ENCODE data around the gene LCE3D. TPM values are rescaled to one million over a fixed set of nuclear protein-coding genes. Genes with fewer than 3 reads are reported as not detected.

LCE3D gene
- polyA plus RNA-seq, 1 donor from 2014 or later: not detected

GRCh38 chr1:152596986-152597385 is 16.7 kb upstream of the LCE3D start:
- H3K9me2 ChIP-seq (ENCODE audit: insufficient read depth, low read length): no peaks in the 10 kb centered on the region
- H3K79me2 ChIP-seq (replicated peaks; ENCODE audit: insufficient read depth, low read length): no peaks in the 10 kb centered on the region
- no peaks in the 10 kb centered on the region for H3K27me3 ChIP-seq (ENCODE audit: insufficient read depth, low read depth, low read length)
- H3K4me3 ChIP-seq (ENCODE audit: low read length): no peak overlapping the region
- H3K9me3 ChIP-seq (ENCODE audit: low read length): no peaks in the 10 kb centered on the region
- no peak overlapping the region for H2AFZ ChIP-seq (ENCODE audit: low read depth, low read length)
- H3K9ac ChIP-seq (ENCODE audit: low read length): no peak overlapping the region
- H3K36me3 ChIP-seq (ENCODE audit: insufficient read depth, low read length): no peaks in the 10 kb centered on the region
- TF ChIP-seq POLR2AphosphoS5 (IDR thresholded peaks at IDR 0.05) (no peak), RAD21 (conservative IDR thresholded peaks at IDR 0.05) (no peak), EZH2 (IDR thresholded peaks at IDR 0.05; ENCODE audit: borderline replicate concordance, insufficient read depth, low read length, poor library complexity, severe bottlenecking) (no peak), REST (IDR thresholded peaks at IDR 0.05; ENCODE audit: borderline replicate concordance) (no peak)
- no peak overlapping the region for H3K27ac ChIP-seq (ENCODE audit: low read length)
- no peaks in the 10 kb centered on the region for H3F3A ChIP-seq (ENCODE audit: insufficient read depth, low read length, poor library complexity, severe bottlenecking)
- no peaks in the 10 kb centered on the region for H4K20me1 ChIP-seq (ENCODE audit: insufficient read depth)
- no peak overlapping the region for H3K4me2 ChIP-seq (ENCODE audit: low read length)

DNA sequence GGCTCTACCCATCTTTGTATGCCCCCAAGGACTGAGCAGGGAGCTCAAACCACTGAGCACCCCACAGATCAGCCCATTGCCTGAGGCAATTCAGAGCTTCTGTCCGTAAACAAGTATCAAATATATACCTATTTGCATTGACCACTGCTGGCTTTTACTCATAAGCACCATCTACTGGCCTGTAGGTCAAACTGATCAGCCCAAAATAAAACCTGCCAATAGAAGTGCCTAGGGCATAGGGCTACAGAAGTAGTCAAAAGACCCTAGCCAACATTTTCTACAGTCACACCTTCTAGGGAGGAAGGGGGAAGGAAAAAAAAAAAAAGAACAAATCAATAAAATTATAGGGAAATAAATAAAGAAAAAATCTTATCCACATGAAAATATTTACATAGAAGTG is 5.3 kb upstream of the LCE3D start:
- no peaks in the 10 kb centered on the region for H3K27me3 ChIP-seq (ENCODE audit: insufficient read depth, low read depth, low read length)
- no peak overlapping the region for H3K4me3 ChIP-seq (ENCODE audit: low read length)
- H4K20me1 ChIP-seq (ENCODE audit: insufficient read depth): no peaks in the 10 kb centered on the region

More for the DNA sequence above, 5.3 kb upstream of the LCE3D start:
- no peak overlapping the region for H3K9ac ChIP-seq (ENCODE audit: low read length)
- H3K79me2 ChIP-seq (replicated peaks; ENCODE audit: insufficient read depth, low read length): no peaks in the 10 kb centered on the region
- H3F3A ChIP-seq (ENCODE audit: insufficient read depth, low read length, poor library complexity, severe bottlenecking): no peaks in the 10 kb centered on the region
- H2AFZ ChIP-seq (ENCODE audit: low read depth, low read length): no peak overlapping the region
- TF ChIP-seq TAF1 (IDR thresholded peaks at IDR 0.05; ENCODE audit: low read depth) (no peak), RAD21 (conservative IDR thresholded peaks at IDR 0.05) (no peak), EZH2 (IDR thresholded peaks at IDR 0.05; ENCODE audit: borderline replicate concordance, insufficient read depth, low read length, poor library complexity, severe bottlenecking) (no peak), SMC3 (conservative IDR thresholded peaks at IDR 0.05; ENCODE audit: poor library complexity) (no peak), EP300 (conservative IDR thresholded peaks at IDR 0.05; ENCODE audit: poor library complexity, severe bottlenecking) (no peak), POLR2AphosphoS5 (IDR thresholded peaks at IDR 0.05) (no peak), MXI1 (conservative IDR thresholded peaks at IDR 0.05; ENCODE audit: poor library complexity, severe bottlenecking) (no peak), REST (IDR thresholded peaks at IDR 0.05; ENCODE audit: borderline replicate concordance) (no peak), CTCF (IDR thresholded peaks at IDR 0.05; ENCODE audit: poor library complexity, severe bottlenecking) (no peak)
- no peak overlapping the region for H3K4me2 ChIP-seq (ENCODE audit: low read length)
- no peaks in the 10 kb centered on the region for H3K9me2 ChIP-seq (ENCODE audit: insufficient read depth, low read length)
- no peaks in the 10 kb centered on the region for H3K9me3 ChIP-seq (ENCODE audit: low read length)
- H3K36me3 ChIP-seq (ENCODE audit: insufficient read depth, low read length): no peaks in the 10 kb centered on the region
- no peak overlapping the region for H3K27ac ChIP-seq (ENCODE audit: low read length)
